HG03280 (cell line): ENCODE data around the gene HNRNPL.
"Not testable (repeated sequence)": the region's sequence is repeated elsewhere in the genome, so short reads cannot be mapped to it uniquely, and the experiment has no call there.

Experiments used
- ATAC-seq: cut with Tn5 transposase; IDR thresholded peaks from one replicate; pipeline ENCODE4 v1.9.1; 2021; ENCODE audit warnings: mild to moderate bottlenecking, moderate library complexity; ENCODE audit not compliant: unreplicated experiment

HNRNPL gene

GRCh38 chr19:38849860-38850435 lies at the start of gene HNRNPL:
TSS of gene HNRNPL (minus strand) at chr19:38849986. CDS start at chr19:38849966, 20 bp downstream.
- peak; percentile 52 for ATAC-seq

GRCh38 chr19:38898788-38899446 lies 49.1 kb upstream of the HNRNPL start:
- ATAC-seq = no peak

GRCh38 chr19:38894968-38895367 lies 45.2 kb upstream of the HNRNPL start:
- no peak for ATAC-seq

- ATAC-seq = no peak
These were observed 43.6 kb upstream of the HNRNPL start for GRCh38 chr19:38893341-38893771.

GRCh38 chr19:38892841-38893240 lies 43.1 kb upstream of the HNRNPL start:
- no peak for ATAC-seq

GRCh38 chr19:38891771-38892170 lies 42.0 kb upstream of the HNRNPL start:
- ATAC-seq = no peak

- ATAC-seq = no peak
These were observed 40.9 kb upstream of the HNRNPL start for GRCh38 chr19:38890686-38891085.

GRCh38 chr19:38889803-38890202 lies 40.0 kb upstream of the HNRNPL start:
- ATAC-seq = no peak

GRCh38 chr19:38888876-38889275 lies 39.1 kb upstream of the HNRNPL start:
- no peak for ATAC-seq

GRCh38 chr19:38884691-38885090 lies 34.9 kb upstream of the HNRNPL start:
- ATAC-seq = not testable (repeated sequence)

GRCh38 chr19:38883286-38883685 lies 33.5 kb upstream of the HNRNPL start:
- no peak for ATAC-seq

GRCh38 chr19:38880882-38881609 lies 31.3 kb upstream of the HNRNPL start:
- ATAC-seq = no peak

- ATAC-seq = no peak
These were observed 30.5 kb upstream of the HNRNPL start for GRCh38 chr19:38880076-38880881.

GRCh38 chr19:38879400-38879751 lies 29.6 kb upstream of the HNRNPL start:
- ATAC-seq = no peak

GRCh38 chr19:38878575-38879399 lies 29.0 kb upstream of the HNRNPL start:
- ATAC-seq = no peak

- ATAC-seq = no peak
These were observed 28.2 kb upstream of the HNRNPL start, which contains the start of gene RINL for GRCh38 chr19:38877781-38878574. TSS of gene RINL (minus strand) at chr19:38878275. CDS start at chr19:38876742, 1,533 bp downstream.

- no peak for ATAC-seq
These were observed 26.0 kb upstream of the HNRNPL start for GRCh38 chr19:38875656-38876395.

GRCh38 chr19:38873400-38873799 lies 23.6 kb upstream of the HNRNPL start:
- not testable (repeated sequence) for ATAC-seq

GRCh38 chr19:38870612-38871011 lies 20.8 kb upstream of the HNRNPL start:
- no peak for ATAC-seq
